K562 (cell line): ENCODE measurements around the gene PRKACA. TPM values are rescaled to one million over a fixed set of nuclear protein-coding genes. Genes with fewer than 3 reads are reported as not detected.

Experiments used
- ATAC-seq: fragments of 200-7000 bp; cut with Tn5 transposase; 3 replicates; pipeline ENCODE4 v1.9.1; 2020; ENCODE audit warnings: moderate library complexity
- BruUV-seq: library from RNA; stranded (reverse); fragments of 400-500 nt; replicated peaks from 2 replicates; lab custom pipeline; 2021; lab: Mats Ljungman, UMichigan
- CTCF ChIA-PET: fragments of 300-600 bp; formaldehyde crosslinking; extraction: SDS; loops from one replicate; lab custom pipeline; 2021; ENCODE audit warnings: low intra/inter-chr PET ratio; lab: Yijun Ruan, JAX
- POLR2A ChIA-PET: fragments of 300-600, 350-650 bp; sonication (Branson Sonifier 250); formaldehyde crosslinking; extraction: SDS; loops from one replicate; lab custom pipeline; 2021; ENCODE audit warnings: antibody characterized with exemption, inconsistent platforms; lab: Yijun Ruan, JAX
- DNase-seq, 4 experiments: peaks; one replicate each; pipeline versions ENCODE4 v3.0.0 to v3.0.0-alpha.2; 2011 to 2018; ENCODE audit warnings: low spot score in 3 of 4, mixed read lengths in 3 of 4; ENCODE audit errors: extremely low read depth in 1 of 4
- FAIRE-seq: peaks from 2 replicates; lab custom pipeline; 2011; peaks lifted over from hg19 to GRCh38; lab: Jason Lieb, UNC
- H2AFZ ChIP-seq: 2 replicates; pipeline ENCODE4 v1.6.0; 2011; ENCODE audit warnings: low read depth, low read length, control low read depth, inconsistent platforms
- H3K27ac ChIP-seq: fragments of 200-600 bp; 3 replicates; pipeline ENCODE4 v1.8.0; 2011; ENCODE audit warnings: low read depth, mild to moderate bottlenecking, control low read depth, inconsistent platforms, low read length, moderate library complexity, mixed read lengths; ENCODE audit errors: extremely low read depth
- H3K27me3 ChIP-seq, 2 experiments: fragments of 300-600 bp in 1 of 2; 2 replicates in 1 of 2; 3 replicates in 1 of 2; pipeline versions ENCODE4 v1.6.0 to v1.8.0; 2011; ENCODE audit warnings: inconsistent platforms in 2 of 2, low read length in 2 of 2, mild to moderate bottlenecking in 1 of 2, mixed read lengths in 1 of 2, moderate library complexity in 1 of 2; ENCODE audit not compliant: control insufficient read depth in 2 of 2, insufficient read depth in 2 of 2
- H3K36me3 ChIP-seq: fragments of 300-600 bp; 3 replicates; pipeline ENCODE4 v1.8.0; 2011; ENCODE audit warnings: mild to moderate bottlenecking, low read length, inconsistent platforms; ENCODE audit not compliant: control insufficient read depth, insufficient read depth
- H3K4me1 ChIP-seq, 2 experiments: fragments of 200-600 bp in 1 of 2; replicated peaks in 1 of 2; 2 replicates in 1 of 2; 3 replicates in 1 of 2; pipeline versions ENCODE4 v1.5.1 to v1.8.0; 2011; ENCODE audit warnings: inconsistent platforms in 2 of 2, low read length in 2 of 2, mild to moderate bottlenecking in 1 of 2, mixed read lengths in 1 of 2, moderate library complexity in 1 of 2; ENCODE audit not compliant: control insufficient read depth in 2 of 2, insufficient read depth in 2 of 2
- H3K4me2 ChIP-seq: 2 replicates; pipeline ENCODE4 v1.6.1; 2011; ENCODE audit warnings: low read length, control low read depth, inconsistent platforms, mixed read lengths; ENCODE audit not compliant: insufficient read depth
- H3K4me3 ChIP-seq: fragments of 200-600 bp; sonication (generic), shearing (Covaris generic); 2 replicates; pipeline ENCODE4 v1.5.1; 2016; ENCODE audit warnings: control low read depth, inconsistent platforms
- H3K79me2 ChIP-seq: fragments of 200-600 bp; 3 replicates; pipeline ENCODE4 v1.8.0; 2011; ENCODE audit warnings: low read length, inconsistent platforms; ENCODE audit not compliant: control insufficient read depth, insufficient read depth
- H3K9ac ChIP-seq, 2 experiments: 2 replicates each; pipeline versions ENCODE4 v1.6.0 to v1.6.1; 2011; ENCODE audit warnings: low read depth in 2 of 2, low read length in 2 of 2, control low read depth in 1 of 2, inconsistent platforms in 1 of 2, mild to moderate bottlenecking in 1 of 2, mixed read lengths in 1 of 2; ENCODE audit not compliant: insufficient read depth in 1 of 2
- H3K9me1 ChIP-seq: one replicate; pipeline ENCODE4 v1.6.0; 2011; ENCODE audit warnings: inconsistent platforms, mild to moderate bottlenecking, low read length, moderate library complexity; ENCODE audit not compliant: control insufficient read depth, insufficient read depth
- H3K9me3 ChIP-seq: replicated peaks from 2 replicates; pipeline ENCODE4 v1.5.1; 2011; ENCODE audit warnings: low read depth, low read length, inconsistent platforms; ENCODE audit not compliant: control insufficient read depth, insufficient read depth
- H4K20me1 ChIP-seq: replicated peaks from 2 replicates; pipeline ENCODE4 v1.6.1; 2011; ENCODE audit warnings: low read length, inconsistent platforms, mixed read lengths; ENCODE audit not compliant: control insufficient read depth, insufficient read depth
- ADNP ChIP-seq: fragments of 200-800 bp; sonication (Bioruptor generic); IDR thresholded peaks from 2 replicates; pipeline ENCODE4 v1.6.1; 2016; ENCODE audit warnings: missing genetic modification characterization, missing compliant biosample characterization
- CTBP1 ChIP-seq: fragments of 450-650 bp; IDR thresholded peaks from 2 replicates; pipeline ENCODE4 v1.6.1; 2016; ENCODE audit warnings: borderline replicate concordance
- KDM5B ChIP-seq: fragments of 200-600 bp; sonication (generic); IDR thresholded peaks from 2 replicates; pipeline ENCODE4 v1.6.1; 2012; ENCODE audit warnings: low read depth, mild to moderate bottlenecking, moderate library complexity, low read length, control low read depth, inconsistent platforms; ENCODE audit not compliant: insufficient replicate concordance
- MEF2D ChIP-seq: conservative IDR thresholded peaks from 2 replicates; pipeline ENCODE4 v1.6.1; 2016; ENCODE audit warnings: low read depth, missing genetic modification characterization, missing compliant biosample characterization
- NEUROD1 ChIP-seq: fragments of 150-350 bp; IDR thresholded peaks from 2 replicates; pipeline ENCODE4 v1.6.1; 2014; ENCODE audit warnings: borderline replicate concordance, low read length, low read depth; ENCODE audit not compliant: partially characterized antibody
- PHF20 ChIP-seq: fragments of 450-650 bp; IDR thresholded peaks from 2 replicates; pipeline ENCODE4 v1.6.1; 2018; ENCODE audit not compliant: partially characterized antibody
- RBM22 ChIP-seq: fragments of 200-400 bp; formaldehyde crosslinking; IDR thresholded peaks from 2 replicates; pipeline ENCODE4 v1.6.1; 2018; ENCODE audit warnings: low read length, low read depth; ENCODE audit not compliant: poor library complexity, severe bottlenecking
- U2AF1 ChIP-seq: fragments of 200-400 bp; formaldehyde crosslinking; optimal IDR thresholded peaks from 2 replicates; pipeline ENCODE3; 2017; ENCODE audit warnings: mild to moderate bottlenecking, low read depth, low read length, moderate library complexity
- ZNF318 ChIP-seq, 2 experiments: fragments of 450-650 bp; IDR thresholded peaks; 2 replicates each; pipeline ENCODE4 v1.6.1; 2016; ENCODE audit warnings: mild to moderate bottlenecking in 2 of 2, borderline replicate concordance in 1 of 2, low read depth in 1 of 2, moderate library complexity in 1 of 2
- WGBS: fragments of 100-300 bp; shearing (Covaris generic); methylation state at CpG from one replicate; pipeline ENCODE4 v1.1.6; 2016; ENCODE audit warnings: low coverage, mixed read lengths; ENCODE audit not compliant: insufficient coverage; ENCODE audit errors: missing lambda C conversion rate; 5-methylcytosine and 5-hydroxymethylcytosine counted together
- in situ Hi-C: fragments of 300-500 bp; cut with MboI; formaldehyde crosslinking; loops from 4 replicates; pipeline ENCODE4 v1.15.0; 2018; ENCODE audit warnings: inconsistent platforms, mixed read lengths
- intact Hi-C: fragments of 100-400 bp; cut with micrococcal nuclease; formaldehyde crosslinking; loops from 2 replicates; pipeline ENCODE4 v1.14.2; 2022
- polyA plus RNA-seq, 8 experiments: library from polyadenylated mRNA; depleted of rRNA in 4 of 8; stranded (reverse) in 5 of 8; unstranded in 3 of 8; fragments of >200 nt; fragmentation: Nextera tagmentation in 2 of 8; fragmentation: Illumina TruSeq in 1 of 8; extraction: Ambion mirVana in 2 of 8; extraction: Trizol in 1 of 8; gene quantifications; 2 replicates each; pipeline versions ENCODE4 v1.2.1 to v1.2.3, GENCODE V29; 2011 to 2014; ENCODE audit warnings: inconsistent platforms in 1 of 8, missing spikeins in 1 of 8
- total RNA-seq, 7 experiments: library from RNA; depleted of rRNA in 6 of 7; stranded (reverse); fragments of >200 nt in 6 of 7; fragmentation: Illumina TruSeq in 2 of 7; extraction: Trizol in 2 of 7; gene quantifications; 2 replicates each; pipeline versions ENCODE4 v1.2.1 to v1.2.3, GENCODE V29; 2011 to 2021; ENCODE audit warnings: low replicate concordance in 1 of 7

PRKACA gene
- total and polyA plus RNA-seq, 9 of the 15 experiments (the other 6 are each of a cell fraction or from before 2014, with no cell fraction given) = 1.2 to 63.1 (median 13.0) TPM

- TF ChIP-seq KDM5B = no peak
- TF ChIP-seq NEUROD1 = no peak
- TF ChIP-seq U2AF1 = no peak
Observed at GRCh38 chr19:14161305-14161704, 43.7 kb upstream of the PRKACA start (continued).

- Histone ChIP-seq H3K4me1 (peaks cover 0 to 33% of the 10 kb centered on the region in 2 experiments; a peak in 1 of 5 replicates), H4K20me1 (no peaks in the 10 kb centered on the region; the same call in none of the 2 replicates), H3K4me3 (no peak overlapping the region), H2AFZ (no peak overlapping the region), H3K27ac (no peak overlapping the region), H3K36me3 (peaks cover 46% of the 10 kb centered on the region; the same call in 2 of the 3 replicates), H3K9me3 (no peaks in the 10 kb centered on the region), H3K27me3 (no peaks in the 10 kb centered on the region), H3K9ac (no peak overlapping the region; a peak in 1 of 4 replicates), H3K4me2 (no peak overlapping the region), H3K79me2 (no peaks in the 10 kb centered on the region), H3K9me1 (no peaks in the 10 kb centered on the region)
- DNase-seq = no peak
- BruUV-seq = no TSS peak
- no peak for FAIRE-seq
- no peak for ATAC-seq
- 85% methylated on average over 12 of the region's 25 CpGs for WGBS
- intact Hi-C loops (no loop called here), in situ Hi-C loops (no loop called here)
- ChIA-PET CTCF (no interaction called here), POLR2A (interaction anchor here (0.5 to 0.7 kb wide), 2 partner anchors 468 to 1345 kb away, joined by 3 read pairs; no protein-coding TSS in a partner anchor)
- no peak for TF ChIP-seq CTBP1
- TF ChIP-seq RBM22 = peak; percentile 34
- TF ChIP-seq MEF2D (tag) = no peak
- TF ChIP-seq ADNP = no peak
- TF ChIP-seq ZNF318 (IDR thresholded peaks at IDR 0.05; ENCODE audit: borderline replicate concordance in 1 of 2, low read depth in 1 of 2) = no peak
- no peak for TF ChIP-seq PHF20
Observed at GRCh38 chr19:14160017-14160703, 42.6 kb upstream of the PRKACA start.
